NK-92 (cell line): ENCODE data around the gene TMEM184A.

ENCODE experiments used
- DNase-seq: peaks from one replicate; lab custom pipeline; 2025; ENCODE audit not compliant: unreplicated experiment; lab: John Stamatoyannopoulos, UW

Gene TMEM184A

GRCh38 chr7:1540776-1541271 lies 15.2 kb downstream of the TMEM184A start:
- no peak for DNase-seq

- no peak for DNase-seq
These were observed 15.9 kb downstream of the TMEM184A start for GRCh38 chr7:1539882-1540775.

- DNase-seq: no peak
These were observed 16.7 kb downstream of the TMEM184A start for GRCh38 chr7:1539181-1539881.

GRCh38 chr7:1538544-1539180 lies 17.3 kb downstream of the TMEM184A start:
- no peak for DNase-seq

GRCh38 chr7:1537535-1538412 lies 18.2 kb downstream of the TMEM184A start:
- no peak for DNase-seq

GRCh38 chr7:1536743-1537534 lies 19.1 kb downstream of the TMEM184A start:
- no peak for DNase-seq

- no peak for DNase-seq
These were observed 19.6 kb downstream of the TMEM184A start for GRCh38 chr7:1536455-1536742.

- DNase-seq: no peak
These were observed 20.1 kb downstream of the TMEM184A start for GRCh38 chr7:1535701-1536454.

- DNase-seq: no peak
These were observed 20.9 kb downstream of the TMEM184A start for GRCh38 chr7:1535100-1535458.

GRCh38 chr7:1534330-1535099 lies 21.5 kb downstream of the TMEM184A start:
- DNase-seq: no peak

GRCh38 chr7:1533547-1534329 lies 22.3 kb downstream of the TMEM184A start:
- DNase-seq: no peak

- no peak for DNase-seq
These were observed 22.8 kb downstream of the TMEM184A start for GRCh38 chr7:1533255-1533546.

- no peak for DNase-seq
These were observed 23.4 kb downstream of the TMEM184A start for GRCh38 chr7:1532456-1533254.

- DNase-seq: no peak
These were observed 24.0 kb downstream of the TMEM184A start for GRCh38 chr7:1531979-1532455.

GRCh38 chr7:1531263-1531978 lies 24.6 kb downstream of the TMEM184A start:
- no peak for DNase-seq

- DNase-seq: no peak
These were observed 25.1 kb downstream of the TMEM184A start for GRCh38 chr7:1530946-1531262.
